Fibroblast of the aortic adventitia (primary cell): ENCODE measurements around the gene GLCCI1. TPM values are rescaled to one million over a fixed set of nuclear protein-coding genes. Genes with fewer than 3 reads are reported as not detected.
"Not testable (repeated sequence)": the region's sequence is repeated elsewhere in the genome, so short reads cannot be mapped to it uniquely, and the experiment has no call there.

Source experiments
- DNase-seq: peaks from one replicate; pipeline ENCODE4 v3.0.0-alpha.2; 2010; ENCODE audit warnings: low read depth
- H3K4me3 ChIP-seq: 2 replicates; pipeline ENCODE4 v1.5.1; 2011; ENCODE audit warnings: low read depth, mild to moderate bottlenecking, control low read depth, low read length, moderate library complexity
- total RNA-seq: library from RNA; depleted of rRNA; stranded (reverse); fragments of >200 nt; gene quantifications from 2 replicates; pipeline ENCODE4 v1.2.3, GENCODE V29; 2012; ENCODE audit warnings: low replicate concordance
- TF ChIP-seq, protein P1 (sequence below): IDR thresholded peaks from 2 replicates; pipeline ENCODE4 v1.5.1; 2011; ENCODE audit warnings: mild to moderate bottlenecking, low read length, control low read depth, inconsistent platforms; ENCODE audit not compliant: insufficient read depth

GLCCI1 gene
- total RNA-seq, 1 donor = 11.7 TPM

GRCh38 chr7:8085420-8085819 lies 116.8 kb downstream of the GLCCI1 start:
- no peak overlapping the region for H3K4me3 ChIP-seq
- TF ChIP-seq, protein P1, sequence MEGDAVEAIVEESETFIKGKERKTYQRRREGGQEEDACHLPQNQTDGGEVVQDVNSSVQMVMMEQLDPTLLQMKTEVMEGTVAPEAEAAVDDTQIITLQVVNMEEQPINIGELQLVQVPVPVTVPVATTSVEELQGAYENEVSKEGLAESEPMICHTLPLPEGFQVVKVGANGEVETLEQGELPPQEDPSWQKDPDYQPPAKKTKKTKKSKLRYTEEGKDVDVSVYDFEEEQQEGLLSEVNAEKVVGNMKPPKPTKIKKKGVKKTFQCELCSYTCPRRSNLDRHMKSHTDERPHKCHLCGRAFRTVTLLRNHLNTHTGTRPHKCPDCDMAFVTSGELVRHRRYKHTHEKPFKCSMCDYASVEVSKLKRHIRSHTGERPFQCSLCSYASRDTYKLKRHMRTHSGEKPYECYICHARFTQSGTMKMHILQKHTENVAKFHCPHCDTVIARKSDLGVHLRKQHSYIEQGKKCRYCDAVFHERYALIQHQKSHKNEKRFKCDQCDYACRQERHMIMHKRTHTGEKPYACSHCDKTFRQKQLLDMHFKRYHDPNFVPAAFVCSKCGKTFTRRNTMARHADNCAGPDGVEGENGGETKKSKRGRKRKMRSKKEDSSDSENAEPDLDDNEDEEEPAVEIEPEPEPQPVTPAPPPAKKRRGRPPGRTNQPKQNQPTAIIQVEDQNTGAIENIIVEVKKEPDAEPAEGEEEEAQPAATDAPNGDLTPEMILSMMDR = no peak
- DNase-seq = no peak

DNA sequence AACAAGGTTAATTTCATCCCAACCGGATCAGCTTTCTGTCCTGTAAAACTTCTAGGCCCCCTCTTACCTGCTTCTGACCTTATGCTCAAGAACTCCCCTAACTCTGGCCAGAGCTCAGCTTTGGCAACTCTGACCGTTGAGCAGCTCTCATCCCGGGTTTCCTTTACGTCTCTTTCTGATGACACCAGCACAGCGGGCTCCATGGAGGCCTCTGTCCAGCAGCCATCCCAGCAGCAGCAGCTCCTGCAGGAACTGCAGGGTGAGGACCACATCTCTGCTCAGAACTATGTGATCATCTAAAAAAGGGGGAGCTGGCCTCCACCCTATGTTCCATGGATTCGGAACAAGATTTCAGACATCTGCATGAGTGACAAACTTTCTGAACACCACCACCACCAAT lies 117.6 kb downstream of the GLCCI1 start:
- no peak overlapping the region for H3K4me3 ChIP-seq

DNA sequence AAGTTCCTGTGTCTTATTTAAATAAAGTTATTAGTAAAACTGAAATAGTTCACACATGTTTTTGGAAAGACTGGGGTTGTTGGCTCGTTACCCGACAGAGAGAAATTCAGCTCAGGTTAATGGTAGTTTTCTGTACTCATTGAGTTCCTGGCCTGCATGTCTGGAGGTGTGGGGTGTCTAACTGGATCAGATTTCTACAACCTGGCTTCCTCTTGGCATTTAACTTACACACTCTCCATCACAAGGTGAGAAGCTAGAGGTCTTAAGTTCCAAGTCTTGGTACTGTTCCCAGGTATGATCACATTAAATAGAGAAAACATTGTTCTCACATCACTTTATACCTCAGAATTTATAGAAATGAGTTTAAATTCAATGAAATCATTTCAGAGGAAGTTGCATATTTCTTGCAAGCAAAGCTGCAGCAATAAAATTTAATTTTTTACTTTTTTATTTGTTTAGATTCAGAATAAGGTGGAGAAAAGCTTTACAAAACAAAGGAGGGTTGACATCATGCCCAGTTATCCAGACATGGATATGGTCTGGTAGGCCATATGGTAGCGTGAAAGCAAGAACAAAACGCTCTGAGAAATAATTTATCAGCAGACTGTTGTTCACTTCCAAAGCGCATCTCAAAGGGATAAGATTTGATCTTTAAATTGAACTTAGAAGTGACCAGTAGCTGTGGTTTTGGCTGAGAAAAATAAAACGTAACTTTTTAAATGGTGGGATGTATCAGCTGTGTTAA lies 120.6 kb downstream of the GLCCI1 start:
- TF ChIP-seq, protein P1 = no peak
- DNase-seq = no peak
- H3K4me3 ChIP-seq = no peak overlapping the region

More for the DNA sequence above, 117.6 kb downstream of the GLCCI1 start:
- TF ChIP-seq, protein P1 = no peak
- no peak for DNase-seq

- TF ChIP-seq, protein P1 = no peak
- DNase-seq = peak; percentile 9
- no peak overlapping the region for H3K4me3 ChIP-seq
These were observed 123.5 kb downstream of the GLCCI1 start for GRCh38 chr7:8092140-8092539.

GRCh38 chr7:8094164-8095140 lies 125.9 kb downstream of the GLCCI1 start:
- DNase-seq = no peak
- TF ChIP-seq, protein P1 = no peak
- H3K4me3 ChIP-seq = no peak overlapping the region

DNA sequence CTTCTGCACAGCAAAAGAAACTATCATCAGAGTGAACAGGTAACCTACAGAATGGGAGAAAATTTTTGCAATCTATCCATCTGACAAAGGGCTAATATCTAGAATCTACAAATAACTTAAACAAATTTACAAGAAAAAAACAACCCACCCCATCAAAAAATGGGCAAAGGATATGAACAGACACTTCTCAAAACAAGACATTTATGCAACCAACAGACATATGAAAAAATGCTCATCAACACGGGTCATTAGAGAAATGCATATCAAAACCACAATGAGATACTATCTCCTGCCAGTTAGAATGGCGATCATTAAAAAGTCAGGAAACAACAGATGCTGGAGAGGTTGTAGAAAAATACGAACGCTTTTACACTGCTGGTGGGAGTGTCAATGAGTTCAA lies 132.7 kb downstream of the GLCCI1 start:
- not testable (repeated sequence) for H3K4me3 ChIP-seq, DNase-seq

DNA sequence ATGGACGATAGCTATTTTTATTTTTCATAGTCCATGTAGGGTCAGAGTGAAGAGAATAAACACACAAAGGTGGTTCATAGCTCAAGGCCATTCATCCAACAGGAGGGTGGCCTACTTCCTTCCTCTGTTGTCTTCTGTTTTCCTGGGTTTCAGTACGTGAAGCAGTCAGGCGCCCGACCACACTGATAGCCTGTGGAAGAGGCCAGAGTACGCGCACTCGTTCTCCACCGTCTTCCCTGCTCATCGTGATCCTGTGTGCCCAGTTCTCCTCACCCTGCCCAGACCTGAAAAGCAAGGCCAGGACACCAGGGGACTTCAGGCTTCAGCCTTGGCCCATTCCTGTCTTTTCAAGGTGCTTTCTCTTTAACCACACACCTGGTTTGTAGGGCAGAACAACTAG lies 134.7 kb downstream of the GLCCI1 start:
- no peak for DNase-seq
- TF ChIP-seq, protein P1 = no peak
- H3K4me3 ChIP-seq = no peak overlapping the region
